GM12892 (cell line): ENCODE data around the gene IVL.

ENCODE experiments used
- POLR2A ChIP-seq: IDR thresholded peaks from 2 replicates; pipeline ENCODE4 v1.6.1; 2011; ENCODE audit warnings: low read depth, low read length, control low read depth
- POLR2AphosphoS5 ChIP-seq: IDR thresholded peaks from 2 replicates; pipeline ENCODE4 v1.6.1; 2011; ENCODE audit warnings: low read depth, low read length, control low read depth

DNA sequence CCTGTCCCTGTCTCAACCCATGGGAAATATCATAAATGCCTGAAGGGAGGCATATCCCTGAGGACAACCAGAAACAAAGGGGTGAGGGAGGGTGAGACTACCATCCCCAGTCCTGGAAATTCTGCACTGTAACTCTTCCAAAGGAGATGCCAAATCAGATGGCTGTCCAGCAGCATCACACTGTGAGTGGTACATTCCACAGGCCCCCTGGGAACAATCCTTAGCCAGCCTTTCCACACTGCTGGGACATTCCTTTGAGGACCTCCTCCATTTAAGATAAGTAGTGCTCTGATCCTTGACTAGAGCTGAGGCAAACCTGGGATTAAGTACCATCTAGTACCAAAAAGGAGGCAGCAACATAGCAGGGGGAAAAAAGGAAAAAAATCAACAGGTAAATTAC lies 10.7 kb downstream of the IVL start:
- TF ChIP-seq POLR2A (no peak), POLR2AphosphoS5 (no peak)
